Smooth muscle cell (in vitro differentiated cells): Measurements from ENCODE around the gene ATP8A2. TPM values are rescaled to one million over a fixed set of nuclear protein-coding genes. Genes with fewer than 3 reads are reported as not detected.
"Not testable (repeated sequence)": the region's sequence is repeated elsewhere in the genome, so short reads cannot be mapped to it uniquely, and the experiment has no call there.

ENCODE experiments used
- DNase-seq: peaks from one replicate; lab custom pipeline; 2025; ENCODE audit not compliant: unreplicated experiment; lab: John Stamatoyannopoulos, UW
- H2AFZ ChIP-seq: fragments of 200-600 bp; sonication (generic); 2 replicates; pipeline ENCODE4 v1.6.0; 2016; ENCODE audit warnings: antibody characterized with exemption, low read depth, mild to moderate bottlenecking
- H3F3A ChIP-seq: fragments of 200-600 bp; sonication (generic); 2 replicates; pipeline ENCODE4 v1.6.0; 2017; ENCODE audit warnings: antibody characterized with exemption, low read depth
- H3K27ac ChIP-seq: fragments of 200-600 bp; sonication (generic); 2 replicates; pipeline ENCODE4 v1.5.1; 2016; ENCODE audit warnings: low read depth, mild to moderate bottlenecking
- H3K27me3 ChIP-seq: fragments of 200-600 bp; sonication (generic); 2 replicates; pipeline ENCODE4 v1.6.1; 2016; ENCODE audit warnings: low read depth, mild to moderate bottlenecking
- H3K36me3 ChIP-seq: fragments of 200-600 bp; sonication (generic); 2 replicates; pipeline ENCODE4 v1.5.1; 2016; ENCODE audit warnings: low read depth
- H3K4me1 ChIP-seq: fragments of 200-600 bp; sonication (generic); 2 replicates; pipeline ENCODE4 v1.5.1; 2016; ENCODE audit warnings: low read depth
- H3K4me2 ChIP-seq: fragments of 200-600 bp; sonication (generic); 2 replicates; pipeline ENCODE4 v1.6.0; 2016; ENCODE audit warnings: mild to moderate bottlenecking
- H3K4me3 ChIP-seq: fragments of 200-600 bp; sonication (generic); 2 replicates; pipeline ENCODE4 v1.5.1; 2016; ENCODE audit warnings: mild to moderate bottlenecking
- H3K79me2 ChIP-seq: fragments of 200-600 bp; sonication (generic); 2 replicates; pipeline ENCODE4 v1.6.0; 2016; ENCODE audit warnings: low read depth, mild to moderate bottlenecking
- H3K9ac ChIP-seq: fragments of 200-600 bp; sonication (generic); 2 replicates; pipeline ENCODE4 v1.6.0; 2016; ENCODE audit warnings: low read depth
- H3K9me3 ChIP-seq: fragments of 200-600 bp; sonication (generic); replicated peaks from 2 replicates; pipeline ENCODE4 v1.5.1; 2016; ENCODE audit warnings: low read depth
- H4K20me1 ChIP-seq: fragments of 200-600 bp; sonication (generic); 2 replicates; pipeline ENCODE4 v1.6.0; 2016; ENCODE audit warnings: low read depth
- WGBS: methylation state at CpG from one replicate; pipeline ENCODE4 v1.1.7; 2016; ENCODE audit warnings: low lambda C conversion rate; 5-methylcytosine and 5-hydroxymethylcytosine counted together
- polyA plus RNA-seq: library from polyadenylated mRNA; unstranded; fragments of >200 nt; fragmentation: Nextera tagmentation; extraction: Ambion mirVana; gene quantifications from 2 replicates; pipeline ENCODE4 v1.2.1, GENCODE V29; 2016
- small RNA-seq: library from RNA; depleted of rRNA; stranded (forward); fragments of <200 nt; gene quantifications from one replicate; pipeline ENCODE3, GENCODE V24; 2014
- total RNA-seq: library from RNA; depleted of rRNA; stranded (reverse); fragments of >200 nt; gene quantifications from 2 replicates; pipeline ENCODE4 v1.2.3, GENCODE V29; 2014
- TF ChIP-seq, protein P1 (sequence below): fragments of 200-600 bp; sonication (generic); IDR thresholded peaks from 2 replicates; pipeline ENCODE4 v1.5.1; 2017; ENCODE audit warnings: borderline replicate concordance, mild to moderate bottlenecking, antibody characterized with exemption; ENCODE audit not compliant: insufficient read depth, poor library complexity, severe bottlenecking

ATP8A2 gene
- total and polyA plus RNA-seq, 2 experiments from 2014 or later, result under 0.01 to 0.06 TPM

DNA sequence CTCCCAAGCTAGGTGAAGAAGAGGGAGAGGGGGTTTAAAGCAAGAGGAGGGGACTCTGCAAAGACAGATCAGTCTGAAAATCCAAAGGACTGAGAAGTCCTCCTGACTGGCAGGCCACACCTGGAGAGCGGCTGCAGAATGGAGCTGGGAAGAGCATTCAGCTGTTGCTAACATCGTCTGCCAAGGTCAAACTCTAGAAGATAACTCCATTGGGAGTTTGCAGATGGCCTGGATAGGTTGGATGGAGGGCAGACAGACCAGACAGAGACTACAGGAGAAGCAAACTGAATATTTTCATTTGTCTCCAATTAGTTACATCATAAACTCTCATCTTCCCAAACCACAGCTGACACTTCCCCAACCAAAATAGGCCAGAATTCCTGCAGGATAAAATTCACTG is 699.9 kb downstream of the ATP8A2 start:
- TF ChIP-seq, protein P1, sequence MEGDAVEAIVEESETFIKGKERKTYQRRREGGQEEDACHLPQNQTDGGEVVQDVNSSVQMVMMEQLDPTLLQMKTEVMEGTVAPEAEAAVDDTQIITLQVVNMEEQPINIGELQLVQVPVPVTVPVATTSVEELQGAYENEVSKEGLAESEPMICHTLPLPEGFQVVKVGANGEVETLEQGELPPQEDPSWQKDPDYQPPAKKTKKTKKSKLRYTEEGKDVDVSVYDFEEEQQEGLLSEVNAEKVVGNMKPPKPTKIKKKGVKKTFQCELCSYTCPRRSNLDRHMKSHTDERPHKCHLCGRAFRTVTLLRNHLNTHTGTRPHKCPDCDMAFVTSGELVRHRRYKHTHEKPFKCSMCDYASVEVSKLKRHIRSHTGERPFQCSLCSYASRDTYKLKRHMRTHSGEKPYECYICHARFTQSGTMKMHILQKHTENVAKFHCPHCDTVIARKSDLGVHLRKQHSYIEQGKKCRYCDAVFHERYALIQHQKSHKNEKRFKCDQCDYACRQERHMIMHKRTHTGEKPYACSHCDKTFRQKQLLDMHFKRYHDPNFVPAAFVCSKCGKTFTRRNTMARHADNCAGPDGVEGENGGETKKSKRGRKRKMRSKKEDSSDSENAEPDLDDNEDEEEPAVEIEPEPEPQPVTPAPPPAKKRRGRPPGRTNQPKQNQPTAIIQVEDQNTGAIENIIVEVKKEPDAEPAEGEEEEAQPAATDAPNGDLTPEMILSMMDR, result no peak
- peaks cover 3% of the 10 kb centered on the region for H3K27me3 ChIP-seq
- no peaks in the 10 kb centered on the region for H3F3A ChIP-seq
- no peaks in the 10 kb centered on the region for H3K36me3 ChIP-seq
- H3K9me3 ChIP-seq, result no peaks in the 10 kb centered on the region
- H3K9ac ChIP-seq, result no peak overlapping the region
- 78% methylated on average over 2 of the region's 2 CpGs for WGBS
- DNase-seq, result no peak
- no peak overlapping the region for H2AFZ ChIP-seq
- H3K4me1 ChIP-seq, result no peaks in the 10 kb centered on the region
- H3K4me2 ChIP-seq, result no peak overlapping the region
- H3K27ac ChIP-seq, result no peak overlapping the region
- no peaks in the 10 kb centered on the region for H3K79me2 ChIP-seq
- H4K20me1 ChIP-seq, result no peaks in the 10 kb centered on the region
- no peak overlapping the region for H3K4me3 ChIP-seq

DNA sequence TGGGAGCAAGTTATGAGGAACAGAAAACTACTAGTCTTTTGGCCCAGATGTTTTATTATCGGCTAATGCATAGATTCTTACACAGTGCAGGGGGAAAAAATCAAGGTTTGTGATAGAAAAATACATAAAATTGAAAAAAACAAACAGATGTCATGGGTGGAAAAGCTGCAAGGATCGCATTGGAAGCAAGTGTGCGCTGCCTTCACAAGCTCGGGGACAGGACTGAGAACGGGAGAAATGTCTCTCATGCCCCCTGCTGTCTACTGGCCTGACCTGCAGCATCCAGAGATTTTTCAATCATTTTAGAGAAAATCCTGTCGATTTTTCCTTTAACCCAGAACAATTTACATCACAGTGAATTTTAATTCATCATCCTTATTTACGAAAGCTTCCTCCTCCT is 700.6 kb downstream of the ATP8A2 start:
- not testable (repeated sequence) for H3K27me3 ChIP-seq, H3K4me1 ChIP-seq, H3F3A ChIP-seq, H4K20me1 ChIP-seq, H3K79me2 ChIP-seq, H3K4me2 ChIP-seq, H3K36me3 ChIP-seq, H3K9ac ChIP-seq, H2AFZ ChIP-seq, H3K27ac ChIP-seq, H3K9me3 ChIP-seq, DNase-seq, H3K4me3 ChIP-seq
- 23% methylated on average over 4 of the region's 7 CpGs for WGBS

DNA sequence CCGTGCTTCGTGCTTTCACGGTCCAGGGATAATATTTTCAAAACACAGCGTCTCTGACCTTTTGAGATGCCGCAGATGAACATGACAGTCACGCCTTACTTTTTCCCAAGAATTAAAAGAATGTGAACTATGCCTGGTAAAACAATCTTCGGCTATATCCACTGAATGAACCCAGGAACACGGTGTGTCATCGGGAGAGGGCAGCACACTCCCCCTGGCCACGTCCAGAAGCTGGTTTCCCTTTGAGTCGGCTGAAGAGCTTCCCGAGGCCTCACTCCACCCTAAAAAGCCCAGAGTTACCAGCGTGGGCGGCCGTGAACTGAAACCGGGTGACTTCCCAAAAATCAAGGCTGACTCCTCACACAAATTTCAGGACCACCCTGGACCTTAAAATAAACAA is 702.9 kb downstream of the ATP8A2 start:
- Histone ChIP-seq H3K27me3 (peaks cover 3% of the 10 kb centered on the region), H3K4me2 (no peak overlapping the region), H3K9me3 (no peaks in the 10 kb centered on the region), H3K27ac (no peak overlapping the region), H3K9ac (no peak overlapping the region), H3K79me2 (no peaks in the 10 kb centered on the region), H3K4me1 (no peaks in the 10 kb centered on the region), H3K36me3 (no peaks in the 10 kb centered on the region), H4K20me1 (no peaks in the 10 kb centered on the region), H3F3A (no peaks in the 10 kb centered on the region), H2AFZ (no peak overlapping the region), H3K4me3 (no peak overlapping the region)
- TF ChIP-seq, protein P1, result no peak
- WGBS, result 53% methylated on average over 15 of the region's 16 CpGs
- DNase-seq, result no peak

Small RNAs within 50 kb of the gene (small RNA-seq; reads per million reads assigned to genes)
- gene RN7SL741P (not detected), gene RNU6-78P (not detected), gene RNY1P3 (not detected)

Other genes starting within 250 kb of the ATP8A2 start
- gene AMER2, start 199.7 kb upstream of the ATP8A2 start, total RNA-seq, result 0.09 and 0.36 TPM in 2 replicates
- gene AMER2, start 199.7 kb upstream of the ATP8A2 start, polyA plus RNA-seq, result not detected in 2 replicates
- gene MTMR6, start 84.5 kb upstream of the ATP8A2 start, total RNA-seq, result 34.7 and 35.4 TPM in 2 replicates
- gene MTMR6, start 84.5 kb upstream of the ATP8A2 start, polyA plus RNA-seq, result 15.1 and 17.2 TPM in 2 replicates
- 83.0 and 92.5 TPM in 2 replicates for gene NUP58, start 70.3 kb upstream of the ATP8A2 start, total RNA-seq
- 20.3 and 23.2 TPM in 2 replicates for gene NUP58, start 70.3 kb upstream of the ATP8A2 start, polyA plus RNA-seq